Measurements from ENCODE around the gene DCDC1.

The DCDC1 gene, protein sequence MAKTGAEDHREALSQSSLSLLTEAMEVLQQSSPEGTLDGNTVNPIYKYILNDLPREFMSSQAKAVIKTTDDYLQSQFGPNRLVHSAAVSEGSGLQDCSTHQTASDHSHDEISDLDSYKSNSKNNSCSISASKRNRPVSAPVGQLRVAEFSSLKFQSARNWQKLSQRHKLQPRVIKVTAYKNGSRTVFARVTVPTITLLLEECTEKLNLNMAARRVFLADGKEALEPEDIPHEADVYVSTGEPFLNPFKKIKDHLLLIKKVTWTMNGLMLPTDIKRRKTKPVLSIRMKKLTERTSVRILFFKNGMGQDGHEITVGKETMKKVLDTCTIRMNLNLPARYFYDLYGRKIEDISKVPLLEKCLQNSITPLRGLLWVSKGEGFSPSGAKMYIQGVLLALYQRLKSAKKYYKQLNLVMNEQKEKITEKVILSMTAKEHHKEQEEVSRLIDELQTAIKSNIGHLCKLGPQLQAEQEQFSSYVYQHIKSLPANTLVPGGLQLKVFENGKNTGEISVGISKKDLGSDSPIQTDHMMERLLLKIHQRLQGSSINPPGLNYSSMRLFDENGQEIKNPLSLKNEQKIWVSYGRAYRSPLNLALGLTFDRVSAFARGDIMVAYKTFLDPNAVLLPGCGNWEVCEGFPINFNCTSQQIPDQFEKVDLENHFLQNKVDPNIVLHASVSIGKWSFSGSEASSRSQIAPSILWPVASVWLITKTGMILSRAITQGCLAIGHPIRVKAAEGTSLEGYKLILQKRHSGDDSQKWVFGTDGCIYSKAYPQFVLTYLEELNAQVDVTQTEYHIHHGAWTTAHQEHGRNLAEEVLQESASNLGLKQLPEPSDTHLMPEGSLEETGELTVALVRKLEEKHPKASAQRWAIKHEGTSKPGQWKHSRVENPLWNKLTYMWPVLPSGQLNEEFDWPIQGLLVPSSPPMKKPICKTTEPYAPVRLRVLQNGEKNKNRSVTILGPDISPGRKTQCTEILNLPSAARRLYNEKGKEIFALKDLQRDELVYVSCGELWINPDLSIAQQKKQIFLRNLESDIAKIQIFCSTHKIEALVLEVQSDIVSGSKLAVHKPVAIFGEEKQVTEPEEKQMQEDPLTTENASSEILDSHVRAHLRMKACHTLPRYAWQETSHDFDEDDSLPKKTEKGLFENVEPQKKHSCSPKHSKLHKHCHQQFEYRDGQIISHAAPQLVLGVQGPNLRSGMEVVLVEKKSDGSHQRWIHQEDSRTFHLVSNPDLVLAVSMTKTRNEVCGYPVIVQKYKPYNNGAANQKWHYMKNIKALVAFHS (N-terminal part only)

DNA sequence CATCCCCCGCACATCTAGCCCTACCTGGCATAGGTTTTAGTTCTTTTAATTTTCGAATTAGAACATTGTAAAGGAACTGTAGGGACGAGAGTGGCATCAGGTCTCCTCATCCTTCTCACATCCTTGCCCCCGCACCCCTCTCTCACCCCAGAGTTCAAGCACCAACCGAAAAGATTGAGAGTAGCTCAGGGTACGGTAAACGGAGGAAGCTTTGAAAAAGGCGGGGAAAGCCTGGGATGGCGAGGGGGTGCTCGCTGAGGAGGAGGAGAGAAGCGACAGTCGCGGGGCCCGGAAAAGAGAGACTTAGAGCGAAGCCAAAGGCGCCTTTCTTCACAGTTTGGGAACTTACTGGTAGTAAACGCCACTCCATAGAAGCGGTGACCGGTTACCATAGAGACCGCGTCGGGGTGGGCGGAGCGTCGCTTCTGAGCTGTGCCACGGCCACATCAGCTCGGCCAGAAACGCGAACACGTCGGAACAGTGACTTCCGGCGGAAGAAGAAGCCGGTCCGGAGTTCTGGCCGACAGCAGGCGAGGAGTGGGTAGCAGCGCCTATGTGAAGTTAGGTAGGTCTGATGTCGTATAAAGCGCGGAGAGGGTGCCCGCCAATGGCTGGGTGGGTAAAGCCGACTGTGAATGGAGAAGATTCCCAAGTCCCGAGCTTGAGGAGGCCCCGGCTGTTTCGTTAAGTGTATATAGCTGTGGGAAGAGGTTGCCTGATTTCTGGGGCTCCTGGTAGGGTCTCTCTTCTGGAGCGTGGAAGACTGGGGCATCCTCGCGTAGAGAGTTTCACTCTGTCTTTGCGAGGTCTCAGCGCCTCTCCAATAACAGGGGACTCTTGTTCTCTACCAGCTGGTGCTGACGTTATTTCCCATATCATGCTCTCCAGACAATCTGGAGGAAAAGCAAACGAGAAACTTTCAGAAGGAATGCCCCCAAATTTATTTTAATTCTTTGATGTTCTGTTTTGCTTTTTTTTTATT is at the start of gene DCDC1, which contains the start of gene DNAJC24:
TSS of gene DCDC1 (minus strand) at position 392 of the 982 bp plus-strand sequence. CDS start 41,459 bp downstream, outside the sequence.
TSS of gene DNAJC24 (plus strand) at position 513 of the 982 bp plus-strand sequence. CDS start 889 bp downstream, outside the sequence.
- in situ Hi-C loops (cut with HindIII; ENCODE audit: low sequenced_read_pairs): no loop called here

DNA sequence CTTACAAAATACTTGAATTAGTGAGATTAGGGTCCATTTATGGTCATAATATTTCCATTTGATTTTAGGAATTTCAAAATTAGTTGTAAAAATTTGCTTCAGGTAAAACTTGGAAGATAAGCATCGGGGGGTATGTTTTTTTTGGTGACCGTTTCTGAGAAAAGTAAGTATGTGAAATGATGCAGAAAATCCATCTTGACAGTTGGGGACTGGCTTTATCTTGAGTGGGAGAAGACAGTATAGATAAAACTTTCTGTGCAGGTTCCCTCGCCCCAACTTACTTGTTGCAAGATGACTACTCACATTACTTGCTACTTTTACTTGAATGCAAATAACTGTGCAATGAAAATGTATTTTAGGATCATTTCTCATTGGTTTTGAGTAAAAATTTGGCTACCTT is 49.6 kb upstream of the DCDC1 start:
- in situ Hi-C loops (cut with HindIII; ENCODE audit: low sequenced_read_pairs): no loop called here

DNA sequence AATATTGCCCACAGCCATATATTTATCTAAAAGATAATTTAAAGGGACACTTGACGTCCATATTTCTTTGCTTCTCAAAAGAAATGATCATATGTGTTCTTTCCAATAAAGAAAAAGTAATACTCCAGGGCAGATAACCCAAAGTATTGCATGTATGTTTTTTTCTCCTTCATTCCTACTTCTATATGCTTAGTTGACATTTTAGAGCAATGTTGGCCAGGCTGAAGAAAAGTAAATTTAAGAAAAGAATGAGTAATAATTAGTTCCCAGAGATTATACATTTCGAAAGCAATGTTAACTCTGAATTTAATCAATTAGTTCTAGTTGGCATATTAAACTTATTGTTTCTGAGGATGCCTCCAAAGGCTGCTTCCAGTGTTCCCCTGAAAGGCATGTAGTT is 48.3 kb upstream of the DCDC1 start:
- in situ Hi-C loops (cut with HindIII; ENCODE audit: low sequenced_read_pairs): no loop called here

DNA sequence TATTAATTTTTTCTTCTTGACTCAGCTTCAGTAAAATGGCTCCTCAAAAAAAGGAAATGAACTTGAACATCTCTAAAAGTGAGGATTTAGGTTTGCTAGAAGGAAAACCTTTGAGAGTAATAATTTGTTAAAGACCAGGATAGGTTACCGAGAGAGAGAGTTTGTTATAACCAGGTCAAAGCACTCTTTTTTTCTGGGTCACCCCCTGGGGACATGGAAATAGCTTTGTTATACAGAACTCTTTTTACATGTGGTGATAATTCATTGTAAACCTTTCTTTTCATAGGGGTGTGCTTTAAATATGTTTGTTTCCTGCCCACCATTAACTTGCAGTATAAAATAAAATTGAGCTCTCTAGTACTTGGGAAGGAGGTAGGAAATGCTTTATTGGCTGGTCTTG is 47.8 kb upstream of the DCDC1 start:
- in situ Hi-C loops (cut with HindIII; ENCODE audit: low sequenced_read_pairs): no loop called here

DNA sequence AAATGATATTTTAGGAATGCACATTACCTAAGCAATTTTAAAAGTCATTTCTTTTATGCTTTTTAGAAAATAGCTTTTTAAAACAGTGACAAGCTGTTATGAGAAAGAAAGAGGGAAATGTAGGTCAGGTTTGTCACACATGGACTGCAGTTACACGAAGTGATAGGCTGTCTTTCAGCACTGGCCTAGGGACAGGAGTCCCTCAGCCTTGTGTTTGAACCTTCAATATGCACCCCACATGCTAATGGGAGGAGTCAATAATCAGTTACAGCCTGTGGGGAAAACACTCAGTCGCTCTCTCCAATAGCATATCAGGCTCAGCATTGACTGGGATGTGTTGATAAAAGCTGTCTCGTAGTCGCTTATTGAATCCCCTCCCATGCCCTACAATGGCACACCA is 45.9 kb upstream of the DCDC1 start:
- in situ Hi-C loops (cut with HindIII; ENCODE audit: low sequenced_read_pairs): no loop called here

DNA sequence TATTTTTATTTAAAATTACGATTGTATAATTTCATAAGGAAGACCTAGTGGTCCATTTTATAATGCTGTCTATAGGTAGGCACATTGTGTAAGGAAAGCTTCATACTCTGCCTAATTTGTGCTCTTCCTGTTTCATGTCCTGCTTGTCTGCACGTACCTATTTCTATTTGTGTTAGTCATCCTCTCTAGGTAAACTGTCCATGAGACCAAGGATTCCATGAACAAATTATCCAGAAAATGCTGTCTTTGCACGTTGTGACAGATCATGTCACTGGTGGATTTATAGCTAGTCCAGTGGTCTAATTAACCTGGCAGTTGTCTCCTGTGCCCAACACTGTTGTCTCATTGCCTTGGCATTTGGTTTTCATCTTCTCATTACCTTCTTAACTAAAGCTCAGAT is 44.8 kb upstream of the DCDC1 start:
- in situ Hi-C loops (cut with HindIII; ENCODE audit: low sequenced_read_pairs): no loop called here

DNA sequence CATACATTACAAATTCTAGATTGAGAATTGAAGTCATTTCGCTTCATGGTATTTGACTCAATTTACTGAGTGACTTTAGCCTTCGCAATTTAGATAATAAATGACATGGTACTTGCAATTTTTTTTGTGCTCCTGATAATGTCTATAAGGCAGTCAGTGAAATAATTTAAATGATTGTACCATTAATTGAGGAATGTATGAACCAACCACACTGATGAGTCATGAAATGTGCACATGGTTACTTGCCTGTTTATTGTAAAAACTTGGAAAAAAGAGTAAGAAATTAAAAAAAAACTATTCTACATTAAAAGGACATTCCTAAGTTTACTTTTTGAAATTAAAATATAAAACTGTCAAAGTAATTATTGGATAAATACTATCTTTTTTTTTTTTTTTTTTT is 43.4 kb upstream of the DCDC1 start:
- in situ Hi-C loops (cut with HindIII; ENCODE audit: low sequenced_read_pairs): no loop called here

DNA sequence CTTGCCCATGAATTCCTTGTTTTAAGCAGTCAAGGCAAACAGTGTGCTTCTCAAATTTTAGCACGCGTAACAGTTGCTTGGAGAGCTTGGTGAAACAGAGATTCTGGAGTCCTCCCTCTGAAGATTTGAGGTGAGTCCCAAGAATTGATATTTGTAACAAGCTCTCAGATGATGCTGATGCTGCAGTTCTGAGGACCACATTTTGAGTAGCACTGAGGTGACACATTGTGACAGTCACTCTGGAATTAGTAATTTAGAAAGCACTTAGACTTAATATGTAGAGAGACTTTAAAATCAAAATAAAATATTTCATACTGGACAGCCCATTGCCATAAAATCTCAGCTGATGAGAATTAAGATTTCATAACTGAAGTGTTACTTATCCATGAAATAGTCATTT is 38.7 kb upstream of the DCDC1 start:
- in situ Hi-C loops (cut with HindIII; ENCODE audit: low sequenced_read_pairs): no loop called here

DNA sequence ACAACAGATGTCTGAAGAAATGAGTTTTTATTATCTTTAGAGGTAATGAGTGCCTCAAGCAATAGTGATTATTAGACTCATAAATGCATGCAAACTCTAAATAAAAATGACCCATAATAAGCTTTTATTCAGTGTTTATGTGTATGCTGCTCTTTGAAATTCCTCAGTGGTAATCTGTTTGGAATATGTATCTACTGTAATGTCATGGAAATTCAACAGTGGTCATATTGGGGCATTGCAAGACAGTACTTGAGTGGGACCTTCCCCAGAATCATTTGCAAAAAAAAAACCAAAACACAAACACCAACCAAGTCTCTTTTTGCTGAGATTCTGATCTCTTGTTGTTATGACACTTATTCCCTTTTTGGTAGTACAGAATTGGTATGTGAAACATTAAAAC is 35.1 kb upstream of the DCDC1 start:
- in situ Hi-C loops (cut with HindIII; ENCODE audit: low sequenced_read_pairs): no loop called here

DNA sequence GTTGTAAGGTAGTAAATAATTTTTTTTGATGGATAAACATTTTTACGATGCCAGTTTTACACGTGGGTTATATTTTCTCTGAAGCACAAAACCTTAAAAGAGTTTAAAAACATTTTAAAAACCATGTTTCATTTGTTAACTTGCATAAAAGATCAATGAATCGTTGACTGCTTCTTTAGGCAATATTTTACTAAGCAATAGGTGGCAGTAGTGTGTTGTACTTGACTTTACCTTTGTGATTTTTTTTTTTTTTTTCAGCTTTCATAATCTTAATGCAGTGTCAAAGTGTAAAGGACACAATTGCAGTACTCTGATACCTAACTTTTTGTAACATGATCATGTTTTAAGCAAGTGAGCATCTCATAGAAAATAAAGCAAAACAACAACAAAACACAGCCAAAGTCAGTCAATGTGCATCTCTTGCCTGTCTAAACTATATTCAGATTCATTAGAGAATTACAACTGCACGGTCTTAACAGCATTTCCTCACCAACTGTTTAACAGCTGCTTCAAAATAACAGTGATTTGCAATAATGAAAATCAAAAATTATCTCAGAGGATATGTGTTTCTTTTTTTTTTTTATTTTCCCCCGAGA is 27.8 kb upstream of the DCDC1 start:
- in situ Hi-C loops (cut with HindIII; ENCODE audit: low sequenced_read_pairs): no loop called here

DNA sequence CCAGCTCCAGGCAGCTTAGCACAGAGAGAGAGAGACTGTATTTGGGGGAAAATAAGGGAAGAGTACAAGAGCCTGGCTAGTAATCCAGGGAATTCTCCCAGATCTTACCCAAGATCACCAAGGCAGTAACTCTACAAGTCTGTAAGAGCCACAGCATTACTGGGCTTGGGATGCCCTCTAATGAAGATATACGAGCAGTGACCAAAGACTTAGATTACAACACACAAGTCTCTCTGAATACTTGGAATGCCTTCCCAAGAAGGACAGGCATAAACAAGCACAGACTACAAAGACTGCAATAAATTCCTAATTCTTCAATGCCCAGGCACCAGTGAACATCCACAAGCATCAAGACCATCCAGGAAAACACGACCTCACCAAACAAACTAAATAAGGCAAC is 17.8 kb upstream of the DCDC1 start:
- in situ Hi-C loops (cut with HindIII; ENCODE audit: low sequenced_read_pairs): no loop called here

DNA sequence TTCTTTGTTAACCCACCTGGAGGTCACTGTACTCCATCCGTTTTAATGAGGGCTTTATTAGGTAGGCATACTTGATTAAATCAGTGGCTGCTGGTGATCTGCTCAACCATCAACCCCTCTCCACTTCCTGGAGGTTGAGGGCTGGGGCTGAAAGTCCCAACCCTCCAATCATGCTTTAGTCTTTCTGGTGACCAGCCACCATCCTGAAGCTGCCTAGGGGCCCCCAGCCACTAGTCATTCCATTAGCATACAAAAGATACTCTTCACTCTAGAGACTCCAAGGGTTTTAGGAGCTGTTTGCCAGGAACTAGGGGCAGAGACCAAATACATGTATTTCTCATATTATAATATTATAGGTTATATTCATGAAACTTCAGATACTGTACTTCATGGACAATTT is 13.6 kb upstream of the DCDC1 start:
- in situ Hi-C loops (cut with HindIII; ENCODE audit: low sequenced_read_pairs): no loop called here

DNA sequence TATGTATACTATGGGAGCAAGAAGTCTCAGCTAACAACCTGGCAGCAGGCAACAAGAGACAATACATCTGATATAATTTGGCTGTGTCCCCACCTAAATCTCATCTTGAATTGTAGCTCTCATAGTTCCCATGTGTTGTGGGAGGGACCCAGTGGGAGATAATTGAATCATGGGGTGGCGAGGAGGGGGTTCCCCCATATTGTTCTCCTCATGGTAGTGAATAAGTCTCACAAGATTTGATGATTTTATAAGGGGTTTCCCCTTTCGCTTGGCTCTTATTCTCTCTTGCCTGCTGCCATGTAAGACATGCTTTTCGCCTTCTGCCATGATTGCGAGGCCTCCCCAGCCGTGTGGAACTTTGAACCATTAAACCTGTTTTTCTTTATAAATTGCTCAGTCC is 6.3 kb upstream of the DCDC1 start:
- in situ Hi-C loops (cut with HindIII; ENCODE audit: low sequenced_read_pairs): no loop called here

DNA sequence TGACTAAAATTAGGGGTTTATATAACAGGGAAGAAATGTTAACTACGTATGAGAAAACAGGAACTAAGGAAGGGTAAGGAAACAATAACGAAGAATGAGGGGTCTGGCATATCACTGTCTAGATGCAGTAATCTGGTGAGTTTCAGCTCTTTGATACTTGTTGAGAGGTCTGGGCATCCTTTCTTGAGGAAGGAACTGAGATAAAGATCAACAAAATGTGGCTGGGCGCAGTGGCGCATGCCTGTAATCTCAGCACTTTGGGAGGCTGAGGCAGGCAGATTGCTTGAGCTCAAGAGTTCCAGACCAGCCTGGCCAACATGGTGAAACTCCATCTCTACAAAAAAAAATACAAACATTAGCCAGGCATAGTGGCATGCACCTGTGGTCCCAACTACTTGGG is 2.7 kb downstream of the DCDC1 start:
- in situ Hi-C loops (cut with HindIII; ENCODE audit: low sequenced_read_pairs): no loop called here

DNA sequence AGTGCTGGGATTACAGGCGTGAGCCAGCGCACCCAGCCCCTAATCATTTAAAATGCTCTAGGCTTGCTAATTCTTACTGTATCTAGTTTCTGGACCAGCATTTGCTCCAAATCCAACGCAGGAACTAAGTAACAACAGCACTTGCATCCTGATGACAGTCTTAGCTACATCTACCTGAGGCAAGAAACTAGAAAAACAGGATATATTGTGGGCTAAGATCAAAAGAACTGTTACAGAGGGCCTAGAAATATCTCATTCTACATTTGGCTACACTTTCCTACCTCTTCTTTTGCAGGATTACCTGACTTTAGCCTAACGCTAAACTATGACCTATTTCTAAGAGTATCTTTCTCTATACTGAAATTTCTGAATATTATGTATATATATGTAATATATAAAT is 7.8 kb downstream of the DCDC1 start:
- in situ Hi-C loops (cut with HindIII; ENCODE audit: low sequenced_read_pairs): no loop called here

DNA sequence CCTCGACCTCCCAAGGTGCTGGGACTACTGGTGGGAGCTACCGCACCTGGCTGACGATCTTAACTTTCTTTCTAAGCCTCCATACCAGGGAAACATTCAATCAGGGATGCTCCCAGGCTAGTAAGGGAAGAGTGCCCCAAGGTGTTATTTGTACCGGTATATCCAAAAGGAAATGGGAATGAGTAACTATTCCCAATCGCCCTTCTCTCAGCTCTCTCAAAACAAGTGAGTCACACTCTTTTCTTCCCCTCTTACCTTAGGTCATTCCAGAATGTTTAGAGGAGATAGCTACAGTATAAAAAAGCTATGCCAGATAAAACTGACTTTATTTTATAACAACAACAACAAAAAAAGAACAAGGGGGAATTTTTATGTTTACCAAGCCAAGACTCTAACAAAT is 13.7 kb downstream of the DCDC1 start:
- in situ Hi-C loops (cut with HindIII; ENCODE audit: low sequenced_read_pairs): no loop called here

DNA sequence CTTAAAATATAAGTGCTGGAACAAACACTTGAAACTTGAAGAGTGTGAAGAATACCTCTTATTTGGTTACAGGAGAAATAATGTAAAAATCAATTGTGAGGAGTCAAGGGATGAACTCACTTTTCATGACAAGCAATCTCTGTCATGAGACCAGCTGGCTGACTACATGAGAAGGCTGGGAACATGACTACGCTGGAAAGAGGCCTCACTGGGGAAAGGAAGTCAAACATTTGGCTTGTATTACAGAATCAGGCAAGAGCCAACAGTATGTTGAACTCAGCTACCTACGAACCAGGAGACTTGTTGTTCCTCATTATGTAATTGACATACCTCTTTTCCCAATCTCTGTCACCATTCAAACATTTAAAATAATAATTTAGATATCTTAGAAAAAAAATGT is 14.4 kb downstream of the DCDC1 start:
- in situ Hi-C loops (cut with HindIII; ENCODE audit: low sequenced_read_pairs): no loop called here

DNA sequence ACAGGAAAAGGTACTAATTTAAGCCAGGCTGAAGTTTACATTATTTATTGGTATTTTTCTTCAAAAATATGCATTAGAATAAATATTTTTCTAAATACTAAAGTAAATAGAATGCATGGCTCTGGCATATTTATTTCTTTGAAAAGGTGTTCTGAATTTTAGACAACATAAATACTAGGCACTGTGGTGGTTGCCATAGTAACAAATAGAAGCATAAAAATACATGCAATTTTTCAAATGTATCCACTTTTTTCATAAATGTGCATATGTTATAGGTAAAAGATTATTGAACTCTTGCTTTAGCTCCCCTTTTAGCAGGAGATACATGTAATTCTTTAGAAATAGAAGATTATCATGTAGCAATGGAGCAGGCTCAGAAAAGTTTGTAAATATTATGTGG is 18.4 kb downstream of the DCDC1 start:
- in situ Hi-C loops (cut with HindIII; ENCODE audit: low sequenced_read_pairs): no loop called here

DNA sequence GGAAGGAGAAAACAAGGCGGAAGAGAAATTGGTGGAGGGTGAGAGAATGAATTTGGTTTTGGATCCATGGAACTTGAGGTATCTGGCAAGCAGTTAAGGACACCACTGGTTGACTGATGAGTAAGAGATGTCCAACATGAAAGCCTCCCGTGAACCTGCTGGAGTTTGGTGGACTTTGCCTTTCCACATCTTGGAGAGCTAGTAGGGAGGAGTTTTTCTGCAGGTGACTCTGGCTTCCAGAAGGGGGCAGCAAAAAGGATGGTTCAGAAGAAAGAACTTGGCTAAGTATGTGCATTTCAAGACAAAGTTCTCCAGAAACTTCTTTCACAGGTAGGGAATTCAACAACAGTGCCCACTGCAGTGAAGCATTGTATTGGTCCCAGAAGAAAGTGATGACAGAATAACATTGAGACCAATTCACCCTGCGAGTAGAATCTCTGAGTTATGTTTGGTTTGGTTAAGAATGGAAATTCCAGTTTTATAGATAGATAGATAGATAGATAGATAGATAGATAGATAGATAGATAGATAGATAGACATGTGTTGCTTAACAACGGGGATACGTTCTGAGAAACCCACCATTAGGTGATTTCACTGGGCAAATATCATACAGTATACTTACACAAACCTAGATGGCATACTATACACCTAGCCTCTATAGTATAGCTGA is 28.5 kb downstream of the DCDC1 start:
- in situ Hi-C loops (cut with HindIII; ENCODE audit: low sequenced_read_pairs): no loop called here

All from endothelial cell of hepatic sinusoid (primary cell).